HCT116 (cell line): Measurements from ENCODE around the gene BTG1. TPM values are rescaled to one million over a fixed set of nuclear protein-coding genes. Genes with fewer than 3 reads are reported as not detected.

Experiments used
- ATAC-seq: fragments of 200-7000 bp; cut with Tn5 transposase; 2 replicates; pipeline ENCODE4 v1.9.1; 2020; ENCODE audit warnings: mild to moderate bottlenecking, moderate library complexity
- BruUV-seq: library from RNA; stranded (reverse); fragments of 400-500 nt; replicated peaks from 2 replicates; lab custom pipeline; 2021; lab: Mats Ljungman, UMichigan
- CTCF ChIA-PET: fragments of 300-600 bp; sonication (Branson Sonifier 250); formaldehyde crosslinking; loops from one replicate; lab custom pipeline; 2021; ENCODE audit warnings: antibody characterized with exemption; lab: Charles Lee
- POLR2A ChIA-PET: fragments of 300-600, 350-600 bp; sonication (Branson Sonifier 250); formaldehyde crosslinking; loops from one replicate; lab custom pipeline; 2021; ENCODE audit warnings: antibody characterized with exemption; lab: Charles Lee
- RAD21 ChIA-PET, 2 experiments: fragments of 300-600 bp; sonication (Branson Sonifier 250); formaldehyde crosslinking; loops; one replicate each; lab custom pipeline; 2023; ENCODE audit warnings: low total read pairs in 2 of 2; ENCODE audit not compliant: uncharacterized antibody in 2 of 2, unreplicated experiment in 2 of 2, low non-redundant PET in 1 of 2; lab: Charles Lee
- DNase-seq: peaks from one replicate; pipeline ENCODE4 v3.0.0-alpha.2; 2010; ENCODE audit warnings: low read depth, low spot score
- H2AFZ ChIP-seq: fragments of 200-600 bp; shearing (Covaris generic), sonication (generic); 2 replicates; pipeline ENCODE4 v1.6.1; 2017; ENCODE audit warnings: low read depth, mixed run types, mixed read lengths, antibody characterized with exemption, low read length; ENCODE audit not compliant: poor library complexity, severe bottlenecking
- H3K27ac ChIP-seq: 2 replicates; pipeline ENCODE4 v1.5.1; 2012; ENCODE audit warnings: low read depth, low read length
- H3K27me3 ChIP-seq: fragments of 200-600 bp; sonication (generic); 2 replicates; pipeline ENCODE4 v1.6.1; 2016; ENCODE audit warnings: mixed run types, low read length, mixed read lengths; ENCODE audit not compliant: insufficient read depth
- H3K36me3 ChIP-seq, 2 experiments: fragments of 200-500 bp in 1 of 2; fragments of 200-600 bp in 1 of 2; sonication (Bioruptor generic) in 1 of 2; sonication (generic) in 1 of 2; 2 replicates each; pipeline versions ENCODE4 v1.5.1 to v1.6.1; 2014 to 2016; ENCODE audit warnings: low read length in 2 of 2, inconsistent platforms in 1 of 2, mixed read lengths in 1 of 2, mixed run types in 1 of 2; ENCODE audit not compliant: insufficient read depth in 2 of 2, control insufficient read depth in 1 of 2
- H3K4me1 ChIP-seq, 2 experiments: fragments of 200-600 bp in 1 of 2; sonication (generic) in 1 of 2; 2 replicates each; pipeline versions ENCODE4 v1.5.1 to v1.6.1; 2012 to 2017; ENCODE audit warnings: low read length in 2 of 2, inconsistent platforms in 1 of 2, mild to moderate bottlenecking in 1 of 2, mixed read lengths in 1 of 2, mixed run types in 1 of 2, moderate library complexity in 1 of 2; ENCODE audit not compliant: insufficient read depth in 2 of 2, control insufficient read depth in 1 of 2
- H3K4me2 ChIP-seq: fragments of 200-600 bp; sonication (generic); 2 replicates; pipeline ENCODE4 v1.6.1; 2017; ENCODE audit warnings: mixed run types, low read length, mixed read lengths
- H3K4me3 ChIP-seq, 2 experiments: fragments of 200-600 bp in 1 of 2; sonication (generic) in 1 of 2; replicated peaks in 1 of 2; 2 replicates each; pipeline ENCODE4 v1.5.1; 2011 to 2016; ENCODE audit warnings: low read length in 2 of 2, control low read depth in 1 of 2, low read depth in 1 of 2, mild to moderate bottlenecking in 1 of 2, mixed read lengths in 1 of 2, mixed run types in 1 of 2
- H3K79me2 ChIP-seq: fragments of 200-600 bp; sonication (generic); 2 replicates; pipeline ENCODE4 v1.6.1; 2017; ENCODE audit warnings: mild to moderate bottlenecking, mixed run types, low read length, moderate library complexity, mixed read lengths; ENCODE audit not compliant: insufficient read depth
- H3K9ac ChIP-seq: fragments of 200-600 bp; sonication (generic); 2 replicates; pipeline ENCODE4 v1.6.1; 2016; ENCODE audit warnings: low read length, mixed read lengths
- H3K9me2 ChIP-seq: fragments of 200-600 bp; sonication (generic), shearing (Covaris generic); 2 replicates; pipeline ENCODE4 v1.6.1; 2017; ENCODE audit warnings: mixed run types, mild to moderate bottlenecking, moderate library complexity; ENCODE audit not compliant: insufficient read depth
- H3K9me3 ChIP-seq, 2 experiments: fragments of 200-500 bp in 1 of 2; fragments of 200-600 bp in 1 of 2; sonication (Bioruptor generic) in 1 of 2; sonication (generic) in 1 of 2; 2 replicates each; pipeline ENCODE4 v1.6.1; 2014 to 2017; ENCODE audit warnings: low read length in 2 of 2, mixed read lengths in 2 of 2, inconsistent platforms in 1 of 2, low read depth in 1 of 2, mild to moderate bottlenecking in 1 of 2, mixed run types in 1 of 2, moderate library complexity in 1 of 2; ENCODE audit not compliant: control insufficient read depth in 1 of 2, insufficient read depth in 1 of 2
- H4K20me1 ChIP-seq: fragments of 200-600 bp; sonication (generic), shearing (Covaris generic); 2 replicates; pipeline ENCODE4 v1.6.1; 2017; ENCODE audit warnings: mixed run types, mild to moderate bottlenecking, moderate library complexity; ENCODE audit not compliant: insufficient read depth
- CBX3 ChIP-seq: IDR thresholded peaks from 2 replicates; pipeline ENCODE4 v1.6.1; 2012; ENCODE audit warnings: low read depth
- CEBPB ChIP-seq: IDR thresholded peaks from 2 replicates; pipeline ENCODE4 v1.6.1; 2012; ENCODE audit warnings: low read depth
- ELF1 ChIP-seq: IDR thresholded peaks from 2 replicates; pipeline ENCODE4 v1.6.1; 2012; ENCODE audit warnings: low read depth, borderline replicate concordance
- EZH2 ChIP-seq: fragments of 200-600 bp; sonication (generic); IDR thresholded peaks from 2 replicates; pipeline ENCODE4 v1.6.1; 2017; ENCODE audit warnings: antibody characterized with exemption, mixed run types
- FOSL1 ChIP-seq: IDR thresholded peaks from 2 replicates; pipeline ENCODE4 v1.6.1; 2012; ENCODE audit warnings: low read depth
- JUND ChIP-seq: IDR thresholded peaks from 2 replicates; pipeline ENCODE4 v1.6.1; 2012
- MAX ChIP-seq: IDR thresholded peaks from 2 replicates; pipeline ENCODE4 v1.6.1; 2012
- POLR2AphosphoS5 ChIP-seq: IDR thresholded peaks from 2 replicates; pipeline ENCODE4 v1.6.1; 2011; ENCODE audit warnings: mild to moderate bottlenecking, low read depth, low read length, moderate library complexity
- RAD21 ChIP-seq: IDR thresholded peaks from 2 replicates; pipeline ENCODE4 v1.6.1; 2012; ENCODE audit warnings: low read depth, mild to moderate bottlenecking
- SIN3A ChIP-seq: IDR thresholded peaks from 2 replicates; pipeline ENCODE4 v1.6.1; 2012; ENCODE audit warnings: low read depth
- SP1 ChIP-seq: IDR thresholded peaks from 2 replicates; pipeline ENCODE4 v1.6.1; 2012; ENCODE audit warnings: low read depth
- TCF7L2 ChIP-seq: IDR thresholded peaks from 2 replicates; pipeline ENCODE4 v1.7.0; 2011; ENCODE audit warnings: borderline replicate concordance, inconsistent platforms; ENCODE audit not compliant: insufficient read depth, insufficient read length; ENCODE audit errors: extremely low read depth
- ZBTB33 ChIP-seq: IDR thresholded peaks from 2 replicates; pipeline ENCODE4 v1.6.1; 2011; ENCODE audit warnings: mild to moderate bottlenecking, low read length, moderate library complexity; ENCODE audit not compliant: insufficient replicate concordance; ENCODE audit errors: extremely low read depth
- ZFX ChIP-seq: fragments of 450-650 bp; IDR thresholded peaks from 2 replicates; pipeline ENCODE4 v1.6.1; 2017
- ZNF274 ChIP-seq: fragments of 200-500 bp; sonication (Bioruptor generic); IDR thresholded peaks from 2 replicates; pipeline ENCODE4 v1.6.1; 2014; ENCODE audit warnings: mild to moderate bottlenecking, low read depth, low read length, inconsistent platforms
- intact Hi-C: fragments of 100-400 bp; cut with micrococcal nuclease; formaldehyde crosslinking; loops from 2 replicates; pipeline ENCODE4 v1.10.0; 2022
- total RNA-seq: library from RNA; stranded (reverse); gene quantifications from one replicate; pipeline ENCODE4 v1.2.1, GENCODE V29; 2021; ENCODE audit not compliant: unreplicated experiment

The BTG1 gene
- total RNA-seq, 1 experiment from 2014 or later = 57.3 TPM

GRCh38 chr12:92138626-92139025 is 7.0 kb downstream of the BTG1 start:
- peaks cover under 1 to 43% of the 10 kb centered on the region in 2 experiments; a peak in 2 of 4 replicates for H3K4me1 ChIP-seq
- TF ChIP-seq SP1 = no peak
- no peak overlapping the region for H3K4me2 ChIP-seq
- peaks cover 27% of the 10 kb centered on the region for H3K79me2 ChIP-seq
- no peak for ATAC-seq
- no peaks in the 10 kb centered on the region for H3K27me3 ChIP-seq
- ChIA-PET POLR2A (interaction anchor here (7.8 kb wide), 1 partner anchor 7 kb away, joined by 91 read pairs; the partner anchor contains the start of gene BTG1), RAD21 (no interaction called here), CTCF (no interaction called here)
- no peak overlapping the region for H3K27ac ChIP-seq
- no peaks in the 10 kb centered on the region for H3K9me3 ChIP-seq
- no peak for DNase-seq
- BruUV-seq = no TSS peak
- H3K9ac ChIP-seq = no peak overlapping the region
- H3K4me3 ChIP-seq = no peak overlapping the region
- intact Hi-C loops = no loop called here
- peaks cover 9 to 17% of the 10 kb centered on the region in 2 experiments; a peak in 2 of 4 replicates for H3K36me3 ChIP-seq
- no peaks in the 10 kb centered on the region for H3K9me2 ChIP-seq
- H2AFZ ChIP-seq = no peak overlapping the region
- H4K20me1 ChIP-seq = no peaks in the 10 kb centered on the region

GRCh38 chr12:92138144-92138543 is 7.5 kb downstream of the BTG1 start:
- ATAC-seq (no peak), DNase-seq (no peak)
- POLR2A ChIA-PET = interaction anchor here (1.4 to 7.8 kb wide), 2 partner anchors 7 to 359 kb away, joined by 4 to 91 read pairs; partner anchors contain the start of gene BTG1
- CTCF ChIA-PET = no interaction called here
- Histone ChIP-seq H2AFZ (no peak overlapping the region), H3K9me3 (no peaks in the 10 kb centered on the region), H3K79me2 (peaks cover 22% of the 10 kb centered on the region), H4K20me1 (no peaks in the 10 kb centered on the region), H3K9ac (no peak overlapping the region), H3K9me2 (no peaks in the 10 kb centered on the region), H3K36me3 (peaks cover 7 to 12% of the 10 kb centered on the region in 2 experiments; a peak in 2 of 4 replicates), H3K4me2 (no peak overlapping the region), H3K27me3 (no peaks in the 10 kb centered on the region), H3K27ac (no peak overlapping the region)
- RAD21 ChIA-PET = no interaction called here
- intact Hi-C loops = no loop called here
- BruUV-seq = no TSS peak
- TF ChIP-seq ZFX (no peak), ELF1 (no peak), RAD21 (no peak), FOSL1 (no peak), SIN3A (no peak), CEBPB (no peak), MAX (no peak), ZNF274 (no peak), POLR2AphosphoS5 (no peak), CBX3 (no peak), ZBTB33 (no peak), SP1 (no peak), EZH2 (no peak), TCF7L2 (no peak), JUND (no peak)
- TF ChIP-seq, all 23 proteins: peak for 0
- H3K4me1 ChIP-seq = peaks cover 0 to 42% of the 10 kb centered on the region in 2 experiments; a peak in 2 of 4 replicates
- no peak overlapping the region for H3K4me3 ChIP-seq
